ENCODE results near the gene FPGS.
"Not testable (repeated sequence)": the region's sequence is repeated elsewhere in the genome, so short reads cannot be mapped to it uniquely, and the experiment has no call there.

The FPGS gene

GRCh38 chr9:127838375-127839078, 35.8 kb downstream of the FPGS start:
- DNase-seq (ENCODE audit: low read depth), result no peak

DNA sequence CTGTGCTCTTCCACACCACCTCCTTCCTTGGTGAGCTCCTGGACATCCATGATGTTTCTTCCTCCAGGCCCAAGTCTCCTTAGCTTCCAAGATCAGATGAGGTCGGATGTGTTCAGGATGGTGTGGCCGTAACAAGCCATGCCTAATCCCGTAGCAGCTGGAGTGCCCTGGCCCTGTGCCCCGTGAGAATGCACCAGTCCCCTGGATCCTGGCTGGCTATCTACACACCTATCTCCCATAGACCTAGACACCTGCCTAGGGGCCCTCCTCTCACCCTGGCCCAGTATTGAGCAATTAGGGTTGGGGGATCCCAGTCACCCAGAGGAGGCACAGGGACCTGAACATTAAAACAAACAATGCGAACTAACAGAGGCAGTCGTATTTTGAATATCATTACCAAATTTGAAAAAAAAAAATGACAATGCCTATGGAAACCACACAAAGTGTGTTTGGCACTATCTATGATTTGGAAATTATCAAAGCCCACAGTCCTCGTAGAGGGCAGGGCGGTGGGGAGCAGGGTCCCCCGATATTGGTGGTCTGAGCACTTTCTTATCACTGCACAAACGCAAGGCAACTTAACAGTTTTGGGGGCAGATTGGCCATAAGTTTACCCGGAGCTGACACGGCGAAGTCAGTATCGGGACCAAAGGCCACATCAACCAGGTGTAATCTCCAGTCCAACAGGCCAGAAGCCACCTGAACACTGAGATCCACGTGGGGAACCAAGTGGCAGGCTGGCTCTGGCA, 38.6 kb downstream of the FPGS start:
- DNase-seq (ENCODE audit: low read depth), result no peak

GRCh38 chr9:127844821-127845359, 42.2 kb downstream of the FPGS start:
- DNase-seq (ENCODE audit: low read depth), result no peak

DNA sequence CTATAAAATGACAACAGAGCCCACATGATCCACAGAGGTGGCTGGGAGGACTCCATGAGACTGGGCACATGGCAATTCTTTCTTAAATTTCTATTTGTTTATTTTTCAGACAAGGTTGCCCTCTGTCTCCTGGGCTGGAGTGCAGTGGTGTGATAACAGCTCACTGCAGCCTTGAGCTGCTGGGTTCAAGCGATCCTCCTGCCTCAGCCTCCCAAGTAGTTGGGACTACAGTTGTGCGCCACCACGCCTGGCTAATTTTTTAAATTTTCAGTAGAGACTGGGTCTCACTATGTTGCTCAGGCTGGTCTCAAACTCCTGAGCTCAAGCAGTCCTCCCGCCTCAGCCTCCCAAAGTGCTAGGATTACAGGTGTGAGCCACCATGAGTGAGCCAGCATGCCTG, 42.9 kb downstream of the FPGS start:
- DNase-seq (ENCODE audit: low read depth), result not testable (repeated sequence)

DNA sequence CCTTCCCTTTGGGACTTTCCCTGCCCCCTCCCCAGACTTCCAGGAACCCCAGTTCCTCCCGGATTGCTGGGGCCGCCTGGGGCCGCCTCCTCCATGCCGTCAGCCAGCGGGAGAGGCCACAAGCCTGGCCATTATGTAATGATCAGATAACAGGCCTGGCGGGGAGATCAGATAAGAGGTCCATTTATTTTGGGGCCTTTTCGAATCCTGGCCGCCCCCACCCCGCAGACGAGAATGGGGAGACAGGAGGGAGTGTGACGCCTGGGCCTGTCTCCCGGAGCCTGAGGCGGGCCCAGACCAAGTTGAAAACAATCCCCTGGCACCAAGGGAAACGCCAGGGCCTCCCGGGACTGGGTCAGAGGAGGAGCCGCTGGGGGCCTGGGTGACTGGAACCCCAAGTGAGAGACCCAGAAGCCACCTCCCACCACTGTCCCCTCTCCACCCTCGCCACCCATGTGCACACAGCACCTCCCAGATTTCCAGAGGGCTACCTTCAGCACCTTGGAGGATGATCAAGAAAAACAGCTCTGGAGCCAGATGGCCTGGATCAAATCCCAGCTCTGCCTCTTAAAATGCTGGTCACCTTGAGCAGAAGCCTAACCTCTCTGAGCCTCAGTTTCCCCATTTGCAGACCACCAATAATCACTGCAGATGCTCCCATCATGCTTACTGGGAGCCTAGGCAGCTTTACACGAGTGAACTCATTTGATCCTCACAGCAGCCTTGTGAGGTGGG, 43.9 kb downstream of the FPGS start:
- DNase-seq (ENCODE audit: low read depth), result no peak

- no peak for DNase-seq (ENCODE audit: low read depth)
These were observed 44.5 kb downstream of the FPGS start for GRCh38 chr9:127847178-127847510.

- no peak for DNase-seq (ENCODE audit: low read depth)
These were observed 45.4 kb downstream of the FPGS start for GRCh38 chr9:127847833-127848755.

GRCh38 chr9:127848756-127849504, 46.2 kb downstream of the FPGS start:
- DNase-seq (ENCODE audit: low read depth), result no peak

DNA sequence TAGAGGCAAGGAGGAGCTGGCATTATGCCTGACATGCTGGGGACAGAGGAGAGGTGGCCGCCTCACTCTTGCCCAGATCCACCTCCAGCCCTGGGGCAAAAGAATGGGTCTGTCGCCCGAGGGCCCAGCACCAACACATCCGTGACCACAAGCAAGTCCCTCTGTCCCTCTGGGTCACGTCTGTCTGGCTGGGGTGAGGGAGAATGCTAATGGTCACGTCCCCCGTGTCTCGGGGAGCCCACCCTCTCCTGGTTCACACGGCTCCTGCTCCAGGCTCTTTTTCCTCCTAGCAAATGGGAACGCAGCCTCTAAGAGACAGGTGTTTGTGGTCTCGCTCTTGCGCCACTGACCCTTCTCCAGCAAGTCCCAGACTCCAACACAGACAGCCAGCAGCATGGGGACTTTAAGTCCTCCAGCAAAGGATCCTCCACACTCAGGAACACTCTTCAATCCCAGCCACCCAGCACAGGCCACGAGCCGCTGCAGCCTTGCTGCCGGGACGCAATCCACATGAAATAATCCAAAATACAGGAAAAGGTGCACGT, 47.7 kb downstream of the FPGS start:
- DNase-seq (ENCODE audit: low read depth), result no peak

DNA sequence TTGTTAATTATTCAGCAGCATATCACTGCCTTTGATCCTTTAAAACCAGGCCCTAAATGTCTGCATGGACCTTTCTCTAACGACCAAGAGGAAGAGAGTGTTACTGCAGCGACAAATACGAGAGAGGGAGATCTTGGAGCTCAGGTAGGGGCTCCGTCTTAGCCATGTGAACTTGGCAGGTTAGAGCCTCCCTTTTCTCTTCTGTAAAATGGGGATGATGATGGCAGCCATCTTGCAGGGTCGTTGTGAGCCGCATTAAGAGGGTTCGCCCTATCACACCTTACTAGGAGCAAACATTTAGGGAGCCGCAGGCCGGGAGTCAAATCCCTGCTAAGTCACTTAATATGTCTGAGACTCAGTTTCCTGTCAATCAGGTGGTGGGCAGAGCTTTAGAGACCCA, 50.1 kb downstream of the FPGS start:
- no peak for DNase-seq (ENCODE audit: low read depth)

DNA sequence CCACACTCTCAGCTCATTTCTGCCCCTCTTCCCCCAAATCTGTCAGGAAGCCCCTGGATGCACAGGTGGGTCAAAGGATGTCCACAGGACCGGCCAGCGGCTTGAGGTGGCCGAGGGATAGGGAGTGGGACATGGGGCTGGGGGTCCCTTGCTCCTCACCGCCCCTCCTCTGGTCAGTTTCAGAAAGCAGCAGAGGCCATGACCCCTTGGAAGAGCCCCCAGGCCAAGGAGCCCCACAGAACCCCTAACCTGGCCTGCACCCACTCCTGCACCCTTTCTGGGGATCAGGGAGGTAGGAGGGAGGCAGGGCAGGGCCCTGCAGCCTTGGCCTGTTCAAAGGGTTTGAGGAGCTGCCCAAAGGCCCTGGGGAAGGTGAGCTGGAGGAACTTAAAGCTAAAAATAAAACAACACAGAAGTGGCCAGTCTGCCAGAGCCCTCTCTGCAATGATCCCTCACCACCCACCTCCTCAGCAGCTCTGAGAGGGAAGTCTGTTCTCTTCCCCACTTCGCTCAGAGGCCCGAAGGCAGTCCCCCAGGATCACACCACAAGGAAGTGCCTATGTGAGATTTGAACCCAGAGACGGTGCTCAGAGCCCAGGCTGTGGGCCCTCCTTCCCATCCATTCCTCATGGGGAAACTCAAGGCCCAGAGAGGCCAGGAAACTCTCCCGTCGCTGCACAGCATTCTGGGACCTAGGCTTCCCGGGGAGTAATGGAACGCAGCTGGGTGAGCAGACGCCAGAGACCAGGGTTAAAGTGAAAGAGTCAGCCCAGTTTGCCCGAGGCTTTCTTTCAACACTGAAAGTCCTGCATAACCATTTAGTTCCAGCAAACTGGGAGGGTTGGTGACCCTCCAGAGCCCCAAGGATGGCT, 50.9 kb downstream of the FPGS start:
- no peak for DNase-seq (ENCODE audit: low read depth)

DNA sequence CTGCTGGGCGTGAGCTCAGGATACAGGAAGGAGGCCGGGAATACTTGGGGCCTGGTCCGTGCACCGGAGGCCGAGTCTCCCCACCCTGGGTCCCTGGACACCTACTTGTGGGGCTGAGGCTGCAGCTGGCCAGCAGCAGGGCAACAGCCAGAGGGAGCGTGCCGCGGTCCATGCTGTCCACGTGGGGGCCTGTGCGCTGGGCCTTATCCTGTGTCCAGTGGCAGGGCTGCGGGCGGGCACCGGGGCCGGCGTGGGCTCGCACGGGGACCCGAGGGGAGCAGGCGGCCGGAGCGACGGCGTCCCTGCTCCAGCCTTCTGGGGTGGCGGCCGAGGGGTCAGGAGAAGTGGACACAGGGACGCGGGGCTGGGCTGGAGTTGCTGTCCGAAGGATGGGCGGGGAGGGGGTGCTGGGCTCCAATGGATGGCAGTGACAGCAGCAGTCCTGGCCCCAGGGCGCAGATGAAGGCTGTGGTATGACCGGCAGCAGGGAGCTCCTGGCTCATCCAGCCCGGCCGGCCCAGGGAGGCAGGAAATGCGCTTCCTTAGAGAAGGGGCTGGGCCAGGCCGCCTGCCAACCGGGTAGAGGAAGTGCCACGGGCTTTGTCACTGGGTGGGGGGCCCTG, 51.6 kb downstream of the FPGS start, which contains the start of gene ENG:
Gene ENG, minus strand, starts transcription at position 475 of the 623 bp plus-strand sequence. Its CDS starts 303 bp downstream, at position 172.
- no peak for DNase-seq (ENCODE audit: low read depth)

GRCh38 chr9:127854960-127855359, 52.3 kb downstream of the FPGS start:
- no peak for DNase-seq (ENCODE audit: low read depth)

- no peak for DNase-seq (ENCODE audit: low read depth)
These were observed 52.8 kb downstream of the FPGS start for GRCh38 chr9:127855522-127855921.

- no peak for DNase-seq (ENCODE audit: low read depth)
These were observed 53.5 kb downstream of the FPGS start for GRCh38 chr9:127856094-127856728.

- DNase-seq (ENCODE audit: low read depth), result no peak
These were observed 54.0 kb downstream of the FPGS start for GRCh38 chr9:127856729-127857116.

- DNase-seq (ENCODE audit: low read depth), result no peak
These were observed 54.6 kb downstream of the FPGS start for GRCh38 chr9:127857278-127857677.

DNA sequence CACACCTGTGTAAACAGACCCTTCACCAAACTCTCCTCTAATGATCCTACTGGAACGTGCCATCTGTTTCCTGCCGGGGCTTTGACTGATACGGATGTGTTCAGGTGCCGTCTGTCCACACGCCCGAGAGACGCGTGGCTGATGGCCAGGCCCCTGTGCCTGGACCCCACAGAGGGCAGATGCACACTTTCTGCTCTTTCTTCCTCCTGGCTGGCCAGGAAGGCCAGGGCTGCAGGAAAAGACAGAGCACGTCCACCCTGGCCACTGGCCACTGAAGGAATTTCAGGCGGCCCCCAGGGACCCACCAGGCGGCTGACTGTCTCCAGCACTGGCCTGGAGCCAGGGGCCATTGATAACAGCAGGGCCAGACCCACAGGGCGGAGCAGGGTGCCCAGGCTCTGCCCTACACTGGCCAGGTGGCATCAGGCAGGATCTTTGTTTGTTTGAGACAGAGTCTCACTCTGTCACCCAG, 55.4 kb downstream of the FPGS start:
- no peak for DNase-seq (ENCODE audit: low read depth)

Measured in T-helper 22 cell (primary cell).